Activated CD4-positive, CD25-positive, alpha-beta regulatory T cell treated with anti-CD3 and anti-CD28 coated beads, Interleukin-2, amount 50 U/mL, for 72 hours (primary cell): ENCODE measurements around the gene SMIM36.
"Not testable (repeated sequence)": the region's sequence is repeated elsewhere in the genome, so short reads cannot be mapped to it uniquely, and the experiment has no call there.

Source experiments
- DNase-seq: peaks from one replicate; pipeline ENCODE4 v3.0.0; 2021

SMIM36 gene

GRCh38 chr17:55410722-55411462 lies 100.4 kb downstream of the SMIM36 start:
- no peak for DNase-seq

DNA sequence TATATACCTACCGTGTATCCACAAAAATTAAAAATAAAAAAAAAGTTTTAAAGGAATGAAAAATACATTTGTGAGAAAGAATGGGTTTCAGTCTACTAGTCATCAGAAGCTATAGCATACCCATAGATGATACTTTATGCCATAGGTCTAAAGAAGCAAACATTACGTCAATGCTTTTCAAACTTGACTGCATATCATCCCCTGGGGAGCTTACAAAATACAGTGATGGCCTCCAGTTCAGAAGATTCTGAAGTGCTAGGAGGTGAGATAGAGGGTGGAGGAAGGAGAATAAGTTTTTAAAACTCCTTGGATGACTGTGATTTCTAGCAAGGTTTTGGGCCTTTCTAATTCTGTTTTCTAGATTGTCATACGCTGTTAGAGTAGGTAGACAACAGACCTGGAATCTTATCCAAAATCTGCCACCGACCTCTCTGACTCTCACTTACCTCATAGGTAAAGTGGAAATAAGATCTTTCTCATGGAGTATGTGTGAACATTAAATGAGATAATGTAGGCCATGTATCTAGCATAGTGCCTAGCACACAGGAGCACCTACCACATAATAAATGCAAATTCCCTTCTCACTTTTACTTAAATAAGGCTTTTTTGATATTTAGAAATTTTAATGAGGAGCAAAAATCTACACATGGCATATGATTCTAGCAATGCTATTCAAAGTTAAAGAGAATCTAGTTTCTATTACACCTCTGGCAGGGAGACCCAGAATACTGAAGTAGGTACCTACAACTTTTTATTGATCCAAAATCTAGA lies 102.0 kb downstream of the SMIM36 start:
- DNase-seq: no peak

GRCh38 chr17:55407641-55408566 lies 103.3 kb downstream of the SMIM36 start:
- no peak for DNase-seq

GRCh38 chr17:55405600-55405999 lies 105.7 kb downstream of the SMIM36 start:
- no peak for DNase-seq

- DNase-seq: not testable (repeated sequence)
Observed at GRCh38 chr17:55404197-55404596, 107.1 kb downstream of the SMIM36 start.

DNA sequence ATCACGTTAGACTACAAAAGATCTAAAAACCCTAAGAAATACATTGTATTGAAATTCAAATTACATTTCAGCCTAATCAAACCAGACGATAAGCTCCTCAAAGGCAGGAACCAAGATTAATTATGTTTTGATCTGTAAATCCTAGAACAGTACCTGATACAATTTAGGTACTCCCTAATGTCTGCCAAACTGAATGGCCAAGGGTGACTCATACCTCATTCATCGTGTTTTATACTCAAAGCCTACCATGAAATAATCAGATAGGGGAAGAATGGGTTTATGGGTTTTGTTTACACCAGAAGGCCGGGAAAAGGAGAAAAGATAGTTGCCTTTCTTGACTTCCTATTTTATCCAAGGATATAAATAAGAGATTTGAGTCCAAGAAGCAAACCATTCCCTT lies 108.9 kb downstream of the SMIM36 start:
- DNase-seq: no peak
